ENCODE data around the gene IL27RA. TPM values are rescaled to one million over a fixed set of nuclear protein-coding genes. Genes with fewer than 3 reads are reported as not detected.

Gene IL27RA
- total RNA-seq, 1 donor from 2014 or later = 5.6 TPM

DNA sequence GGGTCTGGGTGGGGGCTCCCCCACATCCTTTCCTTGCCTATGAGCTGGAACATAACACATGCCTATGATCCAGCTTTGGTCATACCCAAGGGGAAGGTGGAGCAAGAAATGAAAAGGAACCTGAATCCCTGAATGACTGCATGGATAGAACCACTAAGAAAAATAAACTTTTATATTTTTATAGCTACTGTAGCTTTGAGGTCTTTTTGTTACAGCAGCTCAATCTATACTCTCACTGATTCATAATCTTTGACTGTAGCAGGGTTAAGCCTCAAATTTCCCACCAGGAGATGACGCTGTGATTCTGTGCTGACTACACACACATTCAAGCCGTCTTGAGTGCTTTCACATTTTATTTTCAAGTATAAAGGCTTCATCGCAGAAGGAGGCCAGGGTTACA lies 21.5 kb downstream of the IL27RA start:
- DNase-seq (ENCODE audit: missing footprints) (no peak), ATAC-seq (no peak)
- intact Hi-C loops (cut with DNase I) = no loop called here

DNA sequence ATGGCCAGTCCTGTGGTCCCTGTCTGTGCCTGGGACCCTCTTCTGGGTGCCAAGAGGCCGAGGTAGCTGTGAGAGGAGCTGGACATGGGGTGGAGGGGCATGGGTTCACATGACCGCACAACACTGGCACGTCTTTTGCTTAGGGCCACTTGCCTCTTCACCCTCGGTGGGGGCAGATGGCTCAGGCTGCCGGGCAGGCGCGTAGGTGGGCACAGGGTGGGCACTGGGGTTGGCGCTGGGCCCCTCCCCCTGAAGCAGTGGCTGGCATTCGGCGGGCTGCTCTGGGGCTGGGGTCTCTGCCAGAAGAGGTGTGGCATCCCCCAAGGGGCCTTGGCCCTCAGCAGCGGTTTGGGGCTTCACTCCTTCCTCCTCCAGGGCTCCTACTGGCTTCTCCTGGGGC lies 21.9 kb downstream of the IL27RA start:
- ATAC-seq (no peak), DNase-seq (ENCODE audit: missing footprints) (no peak)
- intact Hi-C loops (cut with DNase I) = no loop called here

DNA sequence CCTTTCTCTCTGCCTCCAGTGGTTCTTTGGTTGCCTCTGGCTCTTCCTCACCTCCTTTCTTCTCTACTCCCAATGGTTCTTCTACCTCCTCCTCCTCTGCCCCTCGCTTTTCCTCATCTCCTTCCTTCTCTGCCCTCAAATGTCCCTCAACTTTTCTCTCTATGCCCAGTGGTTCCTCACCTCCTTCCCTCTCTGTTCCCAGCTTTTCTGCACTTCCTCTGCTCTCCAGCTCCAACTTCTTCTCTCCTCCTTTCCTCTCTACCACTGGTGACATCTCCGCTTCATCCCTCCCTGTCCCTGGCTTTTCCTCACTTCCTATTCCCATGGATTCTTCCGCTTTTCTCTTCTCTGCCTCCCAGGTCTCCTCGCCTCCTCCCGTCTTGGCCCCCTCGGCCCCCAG lies 22.5 kb downstream of the IL27RA start:
- ATAC-seq (no peak), DNase-seq (ENCODE audit: missing footprints) (no peak)
- intact Hi-C loops (cut with DNase I) = no loop called here

DNA sequence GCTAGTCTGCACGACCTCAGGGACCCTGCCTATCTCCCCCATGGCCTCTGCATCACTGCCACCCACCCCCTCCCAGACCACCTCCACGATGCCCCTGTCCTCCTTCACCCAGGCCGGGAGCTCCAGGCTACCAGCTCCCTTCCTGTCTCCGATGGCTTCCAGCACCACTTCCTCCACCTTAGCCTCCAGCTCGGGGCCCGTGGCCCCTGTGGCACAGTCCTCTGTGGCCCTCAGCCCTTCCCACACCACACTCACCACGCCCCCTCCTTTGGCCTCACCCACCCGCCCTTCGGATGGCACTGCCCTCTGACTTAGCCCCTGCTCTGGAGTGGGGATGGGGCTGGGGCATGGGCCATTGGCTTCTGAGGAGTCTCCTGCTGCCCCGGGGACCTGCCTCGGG lies 23.2 kb downstream of the IL27RA start:
- ATAC-seq = no peak
- no peak for DNase-seq (ENCODE audit: missing footprints)
- intact Hi-C loops (cut with DNase I) = no loop called here

DNA sequence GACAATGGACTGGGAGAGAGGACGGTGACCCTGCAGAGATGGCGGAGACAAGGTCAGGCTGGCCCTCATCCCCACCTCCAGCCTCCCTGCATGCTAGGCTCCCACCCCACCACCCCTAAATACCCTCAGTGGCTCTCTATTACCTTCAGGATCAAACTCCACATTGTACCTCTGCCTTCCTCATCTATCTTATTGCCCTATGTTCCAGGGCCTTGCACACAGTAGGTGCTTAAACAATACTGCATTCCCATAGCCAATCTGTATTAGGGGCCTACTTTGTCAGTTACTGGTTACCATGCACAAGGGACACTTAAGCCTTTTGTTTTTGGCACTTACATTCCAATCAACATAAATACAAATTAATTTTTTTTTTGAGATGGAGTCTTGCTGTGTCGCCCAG lies 23.8 kb downstream of the IL27RA start:
- intact Hi-C loops (cut with DNase I) = no loop called here
- DNase-seq (ENCODE audit: missing footprints) (no peak), ATAC-seq (no peak)

DNA sequence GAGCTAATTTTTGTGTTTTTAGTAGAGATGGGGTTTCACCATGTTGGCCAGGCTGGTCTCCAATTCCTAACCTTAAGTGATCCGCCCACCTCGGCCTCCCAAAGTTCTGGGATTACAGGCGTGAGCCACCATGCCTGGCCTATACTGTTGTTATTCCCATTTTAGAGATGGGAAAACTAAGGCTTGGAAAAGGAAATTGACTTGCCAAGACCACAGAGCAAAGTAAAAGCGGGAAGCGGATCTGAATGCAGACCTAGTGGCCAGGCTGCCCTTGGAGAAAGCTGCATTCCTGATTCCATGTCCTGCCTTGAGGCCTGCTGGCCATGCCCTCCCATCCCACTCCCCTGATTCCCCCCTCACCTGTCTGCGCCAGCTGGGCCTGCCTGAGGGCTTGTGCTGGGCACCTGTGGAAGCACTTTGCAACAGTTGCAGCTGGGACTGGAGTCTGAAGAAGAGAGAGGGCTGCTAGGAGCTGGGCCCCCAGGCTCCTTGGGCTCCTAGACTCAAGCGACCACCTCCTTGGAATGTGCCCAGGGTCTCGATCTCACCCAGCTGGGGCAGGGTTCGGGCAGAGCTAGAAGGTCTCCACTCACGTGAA lies 24.6 kb downstream of the IL27RA start:
- intact Hi-C loops (cut with DNase I) = no loop called here
- DNase-seq (ENCODE audit: missing footprints) = no peak
- ATAC-seq = no peak

DNA sequence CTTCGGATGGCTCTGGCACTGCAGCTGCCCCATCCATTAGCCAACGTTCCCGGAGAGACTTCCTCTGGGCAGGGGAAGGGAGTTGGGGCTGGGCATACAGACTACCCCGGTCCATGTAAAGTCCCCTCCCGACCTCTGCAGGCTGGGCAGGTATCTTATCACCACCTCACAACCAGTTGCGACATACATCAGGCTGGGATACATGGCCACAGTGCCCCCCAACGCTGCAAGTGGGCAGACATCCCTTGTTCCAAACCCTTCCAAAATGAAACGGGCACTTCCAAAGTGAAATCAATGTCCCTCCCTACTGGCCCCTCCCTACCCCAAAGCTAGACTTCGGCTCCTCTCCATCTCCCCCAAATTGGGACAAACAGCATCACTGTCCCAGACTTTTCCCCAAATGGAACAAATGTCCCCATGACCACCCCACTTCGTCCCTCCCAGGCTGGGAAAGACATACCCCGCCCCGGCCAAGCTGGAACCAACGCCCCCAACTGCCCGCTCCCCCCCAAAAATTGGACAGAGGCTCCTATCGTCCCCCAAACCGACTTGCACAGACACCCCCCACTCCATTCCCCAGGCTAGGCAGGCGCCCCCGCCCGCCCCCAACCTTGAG lies 25.3 kb downstream of the IL27RA start:
- ATAC-seq (no peak), DNase-seq (ENCODE audit: missing footprints) (no peak)
- intact Hi-C loops (cut with DNase I) = no loop called here

DNA sequence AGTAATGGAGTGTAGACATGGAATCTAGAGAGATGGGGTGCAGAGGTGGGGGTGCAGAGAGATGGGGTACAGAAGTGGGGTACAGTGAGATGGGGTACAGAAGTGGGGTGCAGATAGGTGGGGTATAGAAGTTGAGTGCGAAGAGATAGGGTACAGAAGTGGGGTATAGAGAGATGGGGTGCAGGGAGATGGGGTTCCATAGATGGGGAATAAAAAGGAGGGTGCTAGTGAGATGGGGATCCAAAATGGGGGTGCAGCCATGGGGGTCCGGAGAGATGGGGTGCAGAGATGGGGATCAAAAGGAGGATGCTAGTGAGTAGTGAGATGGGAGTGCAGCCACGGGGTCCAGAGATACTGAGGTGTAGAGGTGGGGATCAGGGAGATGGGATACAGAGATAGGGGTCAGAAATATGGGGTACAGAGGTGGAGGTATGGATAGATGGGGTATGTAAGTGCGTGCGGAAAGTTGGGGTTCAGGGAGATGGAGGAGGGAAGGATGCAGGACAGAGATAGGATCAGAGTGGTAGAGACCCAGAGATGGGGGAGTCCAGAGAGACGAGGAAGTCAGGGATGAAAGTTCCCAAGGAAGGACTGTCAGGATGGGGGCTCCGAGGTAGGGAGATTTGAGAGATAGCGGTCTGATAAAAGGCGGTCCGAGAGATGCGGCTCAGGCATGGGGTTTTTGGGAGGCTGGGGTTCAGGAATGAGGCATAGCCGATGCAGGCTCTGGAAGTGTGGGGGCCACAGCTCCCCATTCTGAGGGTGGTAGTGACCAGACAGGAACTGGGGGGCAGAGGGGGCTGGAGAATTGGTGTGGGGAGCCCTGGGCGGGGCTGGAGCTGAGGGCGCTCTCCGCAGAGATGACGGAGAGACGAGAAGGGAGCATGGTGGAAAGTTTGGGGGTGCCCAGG lies 26.9 kb downstream of the IL27RA start:
- ATAC-seq (no peak), DNase-seq (ENCODE audit: missing footprints) (no peak)
- intact Hi-C loops (cut with DNase I) = no loop called here

DNA sequence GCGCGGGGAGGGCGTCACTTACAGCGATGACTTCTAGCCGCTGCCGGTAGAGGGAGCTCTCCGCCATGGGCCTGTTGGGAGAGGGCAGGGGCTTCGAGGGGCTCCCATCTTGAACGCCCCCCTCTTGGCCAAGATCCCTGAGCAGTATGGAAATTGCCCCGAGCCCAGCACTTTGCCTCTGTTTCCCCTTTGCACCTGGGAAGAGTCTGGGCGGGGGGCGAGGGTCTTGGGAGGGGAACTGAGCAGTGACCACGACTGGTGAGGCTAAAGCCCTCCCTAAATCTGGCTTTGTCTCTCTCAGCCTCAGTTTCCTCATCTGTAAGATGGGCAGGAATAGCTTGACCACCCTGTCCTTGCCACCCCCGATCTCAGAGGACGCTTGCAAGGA lies 27.5 kb downstream of the IL27RA start:
- no peak for ATAC-seq
- DNase-seq (ENCODE audit: missing footprints) = no peak
- intact Hi-C loops (cut with DNase I) = no loop called here

DNA sequence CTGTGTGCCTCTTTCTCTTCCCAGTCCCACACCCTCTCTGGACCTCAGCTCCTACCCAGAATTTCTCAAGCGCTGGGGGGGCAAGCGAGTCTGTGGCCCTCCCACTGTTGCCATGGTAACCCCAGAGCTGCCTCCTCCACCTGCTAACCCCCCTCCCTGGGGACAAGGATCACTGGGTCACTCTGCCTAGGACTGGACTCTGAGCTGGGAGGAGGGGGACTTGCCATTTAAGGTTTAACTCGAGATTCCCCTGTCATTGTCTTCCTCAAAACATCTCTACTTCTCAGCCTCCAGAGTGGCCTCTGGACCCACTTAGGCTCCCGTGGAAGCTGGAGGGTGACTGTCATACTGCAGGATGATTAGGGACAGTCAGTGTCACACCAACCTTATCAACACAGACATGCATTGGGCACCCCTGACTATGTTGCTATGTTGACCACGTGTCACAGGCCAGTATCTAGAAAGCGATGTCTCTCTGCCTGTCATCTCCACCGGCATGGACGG lies 28.1 kb downstream of the IL27RA start:
- DNase-seq (ENCODE audit: missing footprints) = no peak
- no peak for ATAC-seq
- intact Hi-C loops (cut with DNase I) = no loop called here

DNA sequence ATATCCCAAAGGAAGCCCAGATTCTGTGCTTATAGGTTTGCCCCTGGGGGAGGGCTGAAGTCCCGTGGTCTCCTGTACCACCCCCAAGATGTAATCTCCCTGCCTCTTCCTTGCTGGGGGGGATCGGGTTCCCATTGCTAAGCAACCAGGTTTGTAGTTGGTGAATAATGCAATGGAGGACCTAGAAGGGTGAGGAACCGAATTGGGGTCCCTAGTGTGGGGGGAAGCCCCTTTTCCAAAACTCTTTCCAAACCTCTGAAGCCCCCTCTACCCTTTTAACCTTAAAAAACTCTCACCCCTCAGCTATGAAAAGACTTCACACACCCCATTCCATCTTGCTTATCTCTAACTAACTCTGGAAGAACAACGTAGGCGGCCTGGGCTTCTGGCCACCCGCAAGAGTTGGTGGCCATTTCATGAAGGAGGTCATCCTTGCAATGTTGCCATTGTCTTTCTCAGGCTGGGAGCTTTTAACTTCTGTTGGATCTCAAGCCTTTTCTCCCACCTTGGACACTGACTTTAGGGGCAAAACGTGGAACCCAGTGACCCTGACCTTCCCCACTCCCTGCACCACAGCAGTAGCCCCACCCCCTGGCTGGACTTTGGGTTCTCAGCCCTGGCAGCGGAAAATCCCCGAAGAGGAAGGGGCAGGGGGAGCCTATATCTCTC lies 29.7 kb downstream of the IL27RA start:
- no peak for ATAC-seq
- intact Hi-C loops (cut with DNase I) = no loop called here
- no peak for DNase-seq (ENCODE audit: missing footprints)

DNA sequence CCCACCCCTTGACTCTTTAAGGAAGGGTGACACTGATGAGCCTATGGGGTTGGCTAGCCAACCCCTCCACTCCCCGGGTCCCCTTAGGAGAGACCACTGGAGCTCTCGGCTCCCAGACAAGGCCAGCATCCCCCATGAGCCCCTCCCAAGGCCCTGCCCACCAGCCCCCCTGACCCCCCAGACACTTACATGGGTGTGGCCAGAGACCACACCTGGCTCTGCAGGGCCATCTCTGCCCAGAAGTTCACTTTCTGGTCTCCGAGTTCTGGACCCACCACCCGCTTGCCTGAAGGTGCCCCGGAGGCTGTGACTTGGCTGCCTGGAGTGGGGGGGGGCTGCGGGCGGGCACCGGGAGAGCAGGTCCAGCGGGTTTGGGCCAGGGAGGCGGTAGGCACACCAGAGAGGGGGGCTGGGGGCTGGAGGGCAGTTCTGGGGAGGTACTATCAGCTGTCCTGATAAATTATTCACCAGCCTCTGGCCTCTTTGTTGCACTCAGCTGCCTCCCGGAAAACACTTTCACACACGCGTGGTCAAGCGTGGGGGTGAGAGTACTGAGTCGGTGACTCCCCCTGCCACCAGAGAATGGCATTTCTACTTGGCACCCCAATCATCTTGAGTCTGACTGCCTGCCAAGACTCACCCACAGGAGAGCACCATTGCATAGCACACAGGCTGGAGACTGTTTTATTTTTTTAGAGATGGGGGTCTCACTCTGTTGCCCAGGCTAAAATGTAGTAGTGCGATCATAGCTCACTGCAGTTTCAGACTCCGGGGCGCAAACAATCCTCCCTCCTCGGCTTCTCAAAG lies 30.4 kb downstream of the IL27RA start, which contains the start of gene PALM3:
Gene PALM3 (minus strand): TSS at position 326 of the 807 bp plus-strand sequence. CDS start 96 bp downstream, at position 230.
- intact Hi-C loops (cut with DNase I) = no loop called here
- ATAC-seq (no peak), DNase-seq (ENCODE audit: missing footprints) (no peak)

DNA sequence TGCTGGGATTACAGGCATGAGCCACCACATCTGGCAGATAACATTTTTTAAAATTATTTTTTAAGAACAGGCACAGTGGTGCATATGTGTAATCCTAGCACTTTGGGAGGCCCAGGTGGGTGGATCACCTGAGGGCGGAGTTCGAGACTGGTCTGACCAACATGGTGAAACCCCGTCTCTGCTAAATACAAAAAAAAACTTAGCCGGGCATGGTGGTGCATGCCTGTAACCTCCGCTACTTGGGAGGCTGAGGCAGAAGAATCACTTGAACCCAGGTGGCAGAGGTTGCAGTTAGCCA lies 30.9 kb downstream of the IL27RA start:
- ATAC-seq (no peak), DNase-seq (ENCODE audit: missing footprints) (no peak)
- intact Hi-C loops (cut with DNase I) = no loop called here

DNA sequence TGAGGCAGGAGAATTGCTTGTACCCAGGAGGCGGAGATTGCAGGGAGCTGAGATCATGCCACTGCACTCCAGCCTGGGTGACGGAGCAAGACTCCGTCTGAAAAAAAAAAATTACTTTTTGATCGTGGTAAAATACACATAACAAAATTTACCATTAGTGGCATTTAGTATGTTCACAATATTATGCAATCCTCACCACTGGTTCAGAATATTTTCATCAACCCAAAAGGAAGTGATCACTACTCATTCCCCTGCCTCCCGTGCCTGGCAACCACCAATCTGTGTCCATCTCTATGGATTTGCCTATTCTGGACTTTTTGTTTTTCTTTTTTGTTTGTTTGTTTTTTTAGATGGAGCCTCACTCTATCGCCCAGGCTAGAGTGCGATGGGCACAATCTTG lies 31.5 kb downstream of the IL27RA start:
- intact Hi-C loops (cut with DNase I) = no loop called here
- no peak for ATAC-seq
- no peak for DNase-seq (ENCODE audit: missing footprints)

DNA sequence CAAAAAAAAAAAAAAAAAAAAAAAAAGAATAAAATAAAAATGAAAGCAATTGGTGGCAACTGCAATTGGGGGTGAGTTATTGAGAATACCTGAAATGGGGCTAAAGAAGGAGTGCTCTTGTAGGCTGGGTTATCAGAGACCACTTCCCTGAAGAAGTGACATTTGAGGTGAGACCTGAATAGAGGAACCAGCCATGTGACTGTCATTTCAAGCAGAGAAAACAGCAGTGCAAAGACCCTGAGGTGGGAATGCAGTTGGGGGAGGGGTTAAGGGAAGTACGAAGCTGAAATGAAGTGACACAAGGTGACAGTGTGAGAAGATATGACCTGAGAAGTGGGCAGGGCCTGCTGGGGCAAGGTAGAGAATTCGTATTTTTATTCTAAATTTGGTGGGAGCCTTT lies 34.6 kb downstream of the IL27RA start:
- ATAC-seq (no peak), DNase-seq (ENCODE audit: missing footprints) (no peak)
- intact Hi-C loops (cut with DNase I) = no loop called here

DNA sequence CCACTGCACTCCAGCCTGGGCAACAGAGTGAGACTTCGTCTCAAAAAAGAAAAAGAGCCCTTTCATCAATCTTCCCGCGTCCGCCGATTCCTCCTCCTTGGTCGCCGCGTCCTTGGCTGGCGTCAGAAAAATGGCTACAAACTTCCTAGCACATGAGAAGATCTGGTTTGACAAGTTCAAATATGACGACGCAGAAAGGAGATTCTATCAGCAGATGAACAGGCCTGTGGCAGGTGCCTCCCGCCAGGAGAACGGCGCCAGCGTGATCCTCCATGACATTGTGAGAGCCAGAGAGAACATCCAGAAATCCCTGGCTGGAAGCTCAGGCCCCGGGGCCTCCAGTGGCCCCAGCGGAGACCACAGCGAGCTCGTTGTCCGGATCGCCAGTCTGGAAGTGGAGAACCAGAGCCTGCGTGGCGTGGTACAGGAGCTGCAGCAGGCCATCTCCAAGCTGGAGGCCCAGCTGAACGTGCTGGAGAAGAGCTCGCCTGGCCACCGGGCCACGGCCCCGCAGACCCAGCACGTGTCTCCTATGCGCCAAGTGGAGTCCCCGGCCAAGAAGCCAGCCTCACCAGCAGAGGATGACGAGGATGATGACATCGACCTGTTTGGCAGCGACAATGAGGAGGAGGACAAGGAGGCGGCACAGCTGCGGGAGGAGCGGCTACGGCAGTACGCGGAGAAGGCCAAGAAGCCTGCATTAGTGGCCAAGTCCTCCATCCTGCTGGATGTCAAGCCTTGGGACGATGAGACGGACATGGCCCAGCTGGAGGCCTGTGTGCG lies 38.9 kb downstream of the IL27RA start:
- DNase-seq (ENCODE audit: missing footprints) (peak; percentile 74), ATAC-seq (no peak)
- intact Hi-C loops (cut with DNase I) = loop anchor here (10.0 kb wide), 1 partner anchor 286 kb away; no protein-coding TSS in a partner anchor

DNA sequence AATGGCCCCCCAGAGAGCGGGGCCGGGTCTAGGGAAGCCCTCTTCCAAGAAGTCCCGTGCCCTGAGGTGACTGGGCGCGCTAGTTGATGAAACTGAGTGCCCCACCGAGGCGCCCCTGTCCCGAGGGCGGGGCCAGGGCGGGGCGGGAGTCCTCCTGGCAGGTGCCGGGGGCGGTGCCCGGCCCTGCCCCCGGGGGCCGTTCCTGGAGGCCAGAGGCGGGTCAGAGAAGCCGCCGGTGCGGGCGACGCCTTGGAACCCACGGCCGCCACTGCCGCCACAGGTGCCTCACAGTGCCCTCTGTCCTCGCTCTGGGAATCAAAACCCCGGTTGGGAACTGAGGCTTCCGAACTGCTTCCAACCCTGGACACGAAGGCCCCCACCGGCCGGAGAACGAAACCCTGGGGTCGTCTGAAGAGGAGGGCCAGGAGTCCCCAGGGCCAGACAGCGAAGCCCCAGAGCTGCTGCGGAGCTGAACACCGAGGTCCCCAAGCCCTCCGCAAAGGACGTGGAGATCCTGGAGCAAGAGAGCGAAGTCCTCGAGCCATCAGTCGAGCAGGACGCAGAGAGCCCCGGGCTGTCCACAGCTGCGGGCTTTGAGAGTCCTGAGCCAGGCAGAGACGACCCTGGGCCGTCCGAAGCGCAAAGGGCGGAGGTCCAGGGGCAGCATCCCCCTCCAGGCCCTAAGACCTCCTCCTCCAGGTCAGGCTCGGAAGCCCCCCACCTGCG lies 41.1 kb downstream of the IL27RA start, which contains the start of gene MISP3:
Gene MISP3 (plus strand): TSS at position 252 of the 726 bp plus-strand sequence. CDS start 524 bp downstream, outside the sequence.
- peak; percentile 49 for ATAC-seq
- no peak for DNase-seq (ENCODE audit: missing footprints)
- intact Hi-C loops (cut with DNase I) = loop anchor here (1.0 to 10.0 kb wide), 3 partner anchors 68 to 288 kb away; no protein-coding TSS in a partner anchor

Data from Right ventricle myocardium inferior (tissue), 1 donor.